ENCODE results near the gene TASL.
"Not testable (repeated sequence)": the region's sequence is repeated elsewhere in the genome, so short reads cannot be mapped to it uniquely, and the experiment has no call there.

Gene TASL

DNA sequence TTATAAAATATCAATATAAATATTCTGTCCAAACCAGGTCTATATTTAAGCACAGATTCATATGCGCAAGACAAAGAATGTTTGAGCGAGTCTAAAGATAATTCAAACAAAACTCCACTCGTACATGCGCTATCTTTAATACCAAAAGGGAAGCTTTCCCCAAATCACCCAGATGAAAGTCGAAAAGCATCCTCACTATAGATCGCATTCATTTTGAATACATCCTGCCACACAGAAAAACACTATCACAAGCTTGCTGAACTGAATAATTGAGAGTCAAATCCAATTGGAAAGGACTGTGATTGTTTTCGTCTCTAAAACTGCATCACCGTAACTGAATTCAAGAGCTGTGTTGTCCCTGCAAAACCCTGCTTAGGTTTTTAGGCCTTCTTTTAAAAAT is 685 bp downstream of the TASL start:
- no peak for ATAC-seq

- no peak for ATAC-seq
These were observed 4.4 kb downstream of the TASL start for GRCh38 chrX:30573125-30573524.

DNA sequence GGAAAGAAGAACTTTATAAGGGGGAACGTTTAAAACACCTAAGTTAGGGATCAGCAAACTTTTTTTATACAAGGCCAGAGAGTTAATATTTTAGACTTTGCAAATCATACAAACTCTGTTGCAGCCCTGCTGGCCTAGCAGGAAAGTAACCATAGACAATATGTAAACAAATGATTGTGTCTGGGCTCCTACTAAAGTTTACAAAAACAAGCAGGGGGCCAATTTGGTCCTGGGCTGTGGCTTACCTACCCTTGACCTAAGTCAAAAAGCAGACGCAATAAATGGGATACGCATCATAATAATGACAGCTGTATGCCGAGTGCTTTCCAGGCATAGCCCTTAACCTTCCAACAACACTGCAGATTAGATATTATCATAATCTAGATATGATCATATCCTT is 4.9 kb downstream of the TASL start:
- ATAC-seq, result no peak

DNA sequence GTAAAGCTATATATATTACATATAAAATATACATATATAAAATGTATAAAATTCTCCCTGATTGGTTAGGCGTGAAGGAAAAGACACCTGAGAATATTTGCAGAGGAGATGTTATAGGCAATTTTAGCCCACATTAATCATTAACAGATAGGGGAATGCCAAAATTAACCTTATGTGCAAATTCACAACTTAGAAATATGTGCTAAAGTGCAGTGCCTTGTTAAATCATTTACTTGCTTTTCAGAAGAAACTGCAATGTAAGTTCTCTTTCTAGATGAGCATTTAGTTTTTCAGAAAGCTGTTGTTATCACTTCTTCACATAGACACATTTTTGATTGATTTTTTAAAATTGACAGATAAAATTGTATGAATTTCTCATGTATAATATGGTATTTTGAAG is 5.6 kb downstream of the TASL start:
- ATAC-seq, result no peak

- ATAC-seq, result no peak
These were observed 7.1 kb downstream of the TASL start for GRCh38 chrX:30570505-30570904.

DNA sequence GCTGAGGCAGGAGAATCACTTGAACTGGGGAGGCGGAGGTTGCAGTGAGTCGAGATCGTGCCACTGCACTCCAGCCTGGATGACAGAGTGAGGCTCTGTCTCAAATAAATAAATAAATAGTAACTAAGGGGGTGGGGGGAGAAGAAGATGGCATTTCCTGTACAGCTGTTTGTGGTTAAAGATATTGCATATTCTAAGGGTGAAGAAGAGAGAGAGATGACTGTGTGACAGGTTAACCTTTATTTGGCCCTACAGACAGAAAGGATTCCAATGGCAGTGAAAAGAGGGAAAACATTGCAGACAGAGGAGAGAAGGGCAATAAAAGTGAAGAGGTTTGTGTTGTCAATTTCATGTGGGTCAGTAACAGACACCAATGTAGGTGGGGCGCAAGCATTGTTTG is 9.4 kb downstream of the TASL start:
- ATAC-seq, result peak; percentile 41

GRCh38 chrX:30563070-30563469 is 14.5 kb downstream of the TASL start:
- not testable (repeated sequence) for ATAC-seq

GRCh38 chrX:30561191-30561590 is 16.4 kb downstream of the TASL start:
- ATAC-seq, result no peak

DNA sequence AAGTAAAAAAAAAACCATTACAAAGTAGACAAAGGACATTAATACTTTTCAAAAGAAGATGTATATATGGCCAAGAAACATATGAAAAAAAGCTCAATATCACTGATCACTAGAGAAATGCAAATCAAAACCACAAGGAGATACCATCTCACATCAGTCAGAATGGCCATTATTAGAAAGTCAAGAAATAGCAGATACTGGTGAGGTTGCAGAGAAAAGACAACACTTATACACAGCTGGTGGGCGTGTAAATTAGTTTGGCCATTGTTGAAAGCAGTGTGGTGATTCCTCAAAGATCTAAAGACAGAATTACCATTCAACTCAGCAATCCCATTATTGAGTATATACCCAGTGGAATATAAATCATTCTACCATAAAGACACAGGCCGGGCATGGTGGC is 39.3 kb downstream of the TASL start:
- ATAC-seq, result no peak

GRCh38 chrX:30533835-30534234 is 43.7 kb downstream of the TASL start:
- ATAC-seq, result no peak

DNA sequence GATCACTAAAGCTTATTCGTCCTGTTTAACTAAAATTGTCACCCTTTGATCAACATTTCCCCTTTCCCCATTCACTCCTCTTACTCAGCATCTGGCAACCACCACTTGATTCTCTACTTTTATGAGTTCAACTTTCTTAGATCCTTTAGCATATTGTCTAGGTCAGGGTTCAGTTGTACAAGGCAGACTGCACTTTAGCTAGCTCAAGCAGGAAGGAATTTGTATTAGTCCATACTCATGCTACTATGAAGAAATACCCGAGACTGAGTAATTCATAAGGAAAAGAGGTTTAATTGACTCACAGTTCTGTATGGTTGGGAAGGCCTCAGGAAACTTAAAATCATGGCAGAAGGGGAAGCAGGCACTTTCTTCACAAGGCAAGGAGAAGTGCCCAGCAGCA is 44.3 kb downstream of the TASL start:
- ATAC-seq, result no peak

DNA sequence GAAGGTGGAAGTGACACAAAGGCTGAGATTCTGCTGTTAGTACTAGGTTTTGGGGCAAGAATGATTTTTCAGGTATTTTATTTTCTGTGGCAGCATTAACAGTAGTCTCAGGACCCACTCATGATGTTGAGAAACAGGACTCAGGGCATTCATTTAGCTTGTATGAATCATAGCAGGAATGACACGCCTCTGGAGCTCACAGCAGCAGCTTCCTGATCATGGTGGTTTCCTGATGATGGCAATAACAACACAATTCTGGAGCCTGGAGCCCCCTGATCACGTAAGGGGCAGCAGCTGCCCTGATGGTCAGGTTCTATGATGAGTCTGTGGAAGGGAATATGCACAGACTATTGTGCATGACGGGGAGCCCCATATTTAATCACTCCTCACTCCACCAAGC is 47.0 kb downstream of the TASL start:
- ATAC-seq, result no peak

- ATAC-seq, result no peak
These were observed 51.8 kb downstream of the TASL start for GRCh38 chrX:30525732-30526131.

GRCh38 chrX:30521440-30522182 is 56.0 kb downstream of the TASL start:
- no peak for ATAC-seq

GRCh38 chrX:30513284-30513683 is 64.3 kb downstream of the TASL start:
- ATAC-seq, result no peak

All from activated CD4-positive, CD25-positive, alpha-beta regulatory T cell treated with anti-CD3 and anti-CD28 coated beads, Interleukin-2, amount 50 U/mL, for 24 hours (primary cell).